H9 (cell line): ENCODE results near the gene DMRTC2. TPM values are rescaled to one million over a fixed set of nuclear protein-coding genes. Genes with fewer than 3 reads are reported as not detected.

Experiments used
- DNase-seq: peaks from one replicate; pipeline ENCODE4 v3.0.0-alpha.2; 2017
- H2AFZ ChIP-seq: one replicate; pipeline ENCODE4 v1.6.1; 2013; ENCODE audit warnings: mild to moderate bottlenecking, low read length, control low read depth, moderate library complexity
- H2AK5ac ChIP-seq: 2 replicates; pipeline ENCODE4 v1.6.1; 2013; ENCODE audit warnings: low read length, control low read depth, mixed read lengths; ENCODE audit not compliant: insufficient read length
- H2BK120ac ChIP-seq: one replicate; pipeline ENCODE4 v1.6.1; 2013; ENCODE audit warnings: low read depth, mild to moderate bottlenecking, low read length, control low read depth, inconsistent platforms; ENCODE audit not compliant: poor library complexity, severe bottlenecking
- H2BK12ac ChIP-seq: 2 replicates; pipeline ENCODE4 v1.6.1; 2013; ENCODE audit warnings: low read length, control low read depth, mixed read lengths, low read depth; ENCODE audit not compliant: insufficient read length
- H2BK15ac ChIP-seq: 2 replicates; pipeline ENCODE4 v1.6.1; 2013; ENCODE audit warnings: low read depth, low read length, control low read depth
- H2BK20ac ChIP-seq: one replicate; pipeline ENCODE4 v1.6.1; 2013; ENCODE audit warnings: low read depth, mild to moderate bottlenecking, low read length, control low read depth, inconsistent platforms; ENCODE audit not compliant: poor library complexity, severe bottlenecking
- H2BK5ac ChIP-seq: 2 replicates; pipeline ENCODE4 v1.6.1; 2013; ENCODE audit warnings: low read length, control low read depth, mixed read lengths; ENCODE audit not compliant: insufficient read length
- H3K14ac ChIP-seq: 2 replicates; pipeline ENCODE4 v1.6.1; 2013; ENCODE audit warnings: low read length, control low read depth; ENCODE audit not compliant: insufficient read depth
- H3K18ac ChIP-seq: 2 replicates; pipeline ENCODE4 v1.6.1; 2013; ENCODE audit warnings: low read depth, mild to moderate bottlenecking, mixed read lengths, low read length, control low read depth; ENCODE audit not compliant: insufficient read length
- H3K23ac ChIP-seq: 2 replicates; pipeline ENCODE4 v1.6.1; 2013; ENCODE audit warnings: low read length, control low read depth, mixed read lengths, low read depth; ENCODE audit not compliant: insufficient read length
- H3K23me2 ChIP-seq: 2 replicates; pipeline ENCODE4 v1.6.1; 2013; ENCODE audit warnings: low read depth, mild to moderate bottlenecking, mixed read lengths, low read length, control low read depth; ENCODE audit not compliant: insufficient read length, poor library complexity, severe bottlenecking
- H3K27ac ChIP-seq: 2 replicates; pipeline ENCODE4 v1.5.1; 2013; ENCODE audit warnings: low read length, control low read depth, mixed read lengths, low read depth; ENCODE audit not compliant: insufficient read length
- H3K27me3 ChIP-seq: 2 replicates; pipeline ENCODE4 v1.6.1; 2013; ENCODE audit warnings: low read length, control low read depth, inconsistent platforms; ENCODE audit not compliant: insufficient read depth
- H3K4ac ChIP-seq: 2 replicates; pipeline ENCODE4 v1.6.1; 2013; ENCODE audit warnings: low read depth, mild to moderate bottlenecking, control low read depth, inconsistent platforms, low read length, moderate library complexity
- H3K4me1 ChIP-seq: 2 replicates; pipeline ENCODE4 v1.6.1; 2013; ENCODE audit warnings: low read length, control low read depth, inconsistent platforms; ENCODE audit not compliant: insufficient read depth
- H3K4me2 ChIP-seq: 2 replicates; pipeline ENCODE4 v1.6.1; 2013; ENCODE audit warnings: low read length, control low read depth, mixed read lengths; ENCODE audit not compliant: insufficient read length, insufficient read depth
- H3K56ac ChIP-seq: 2 replicates; pipeline ENCODE4 v1.6.1; 2013; ENCODE audit warnings: low read depth, mild to moderate bottlenecking, mixed read lengths, low read length, control low read depth; ENCODE audit not compliant: insufficient read length
- H3K79me1 ChIP-seq: 2 replicates; pipeline ENCODE4 v1.6.1; 2013; ENCODE audit warnings: low read depth, mild to moderate bottlenecking, moderate library complexity, low read length, control low read depth, inconsistent platforms; ENCODE audit not compliant: insufficient read depth, poor library complexity, severe bottlenecking
- H3K79me2 ChIP-seq: 2 replicates; pipeline ENCODE4 v1.6.1; 2013; ENCODE audit warnings: low read length, control low read depth, inconsistent platforms; ENCODE audit not compliant: insufficient read depth
- H3K9ac ChIP-seq: 2 replicates; pipeline ENCODE4 v1.6.1; 2013; ENCODE audit warnings: low read length, control low read depth, mixed read lengths; ENCODE audit not compliant: insufficient read length; ENCODE audit errors: extremely low read depth
- H3K9me3 ChIP-seq: one replicate; pipeline ENCODE4 v1.6.1; 2013; ENCODE audit warnings: low read depth, low read length, inconsistent platforms; ENCODE audit not compliant: control insufficient read depth
- H3T11ph ChIP-seq: one replicate; pipeline ENCODE4 v1.6.1; 2013; ENCODE audit warnings: mild to moderate bottlenecking, low read length, control low read depth, inconsistent platforms
- H4K20me1 ChIP-seq: one replicate; pipeline ENCODE4 v1.6.1; 2013; ENCODE audit not compliant: control insufficient read depth, insufficient read length, insufficient read depth
- H4K5ac ChIP-seq: 2 replicates; pipeline ENCODE4 v1.6.1; 2013; ENCODE audit warnings: low read depth, mild to moderate bottlenecking, mixed read lengths, low read length, control low read depth; ENCODE audit not compliant: insufficient read length
- H4K8ac ChIP-seq: replicated peaks from 2 replicates; pipeline ENCODE4 v1.6.1; 2013; ENCODE audit warnings: low read length, control low read depth, mixed read lengths, low read depth; ENCODE audit not compliant: insufficient read length
- H4K91ac ChIP-seq: 2 replicates; pipeline ENCODE4 v1.6.1; 2013; ENCODE audit warnings: low read depth, mild to moderate bottlenecking, moderate library complexity, mixed read lengths, low read length, control low read depth; ENCODE audit not compliant: insufficient read length
- H3K27ac Mint-ChIP-seq, 3 experiments: 2 replicates in 2 of 3; 3 replicates in 1 of 3; pipeline ENCODE4 v1.8.0; 2020 to 2021; ENCODE audit warnings: mixed read lengths in 3 of 3, mild to moderate bottlenecking in 1 of 3, moderate library complexity in 1 of 3
- H3K27me3 Mint-ChIP-seq: 2 replicates; pipeline ENCODE4 v1.8.0; 2021; ENCODE audit warnings: low read depth, mild to moderate bottlenecking, moderate library complexity, mixed read lengths
- H3K36me3 Mint-ChIP-seq, 3 experiments: 2 replicates in 2 of 3; 3 replicates in 1 of 3; pipeline ENCODE4 v1.8.0; 2020 to 2021; ENCODE audit warnings: low read depth in 3 of 3, mixed read lengths in 3 of 3; ENCODE audit not compliant: insufficient read depth in 1 of 3
- H3K4me1 Mint-ChIP-seq, 2 experiments: 2 replicates each; pipeline ENCODE4 v1.8.0; 2020; ENCODE audit warnings: mixed read lengths in 2 of 2
- H3K4me3 Mint-ChIP-seq, 2 experiments: 2 replicates in 1 of 2; 3 replicates in 1 of 2; pipeline ENCODE4 v1.8.0; 2020 to 2021; ENCODE audit warnings: mild to moderate bottlenecking in 2 of 2, mixed read lengths in 2 of 2, moderate library complexity in 1 of 2
- H3K9me3 Mint-ChIP-seq, 2 experiments: 2 replicates in 1 of 2; 3 replicates in 1 of 2; pipeline ENCODE4 v1.8.0; 2020; ENCODE audit warnings: mild to moderate bottlenecking in 2 of 2, mixed read lengths in 2 of 2, moderate library complexity in 1 of 2
- CTCF ChIP-seq: fragments of 200-600 bp; sonication (generic); conservative IDR thresholded peaks from 3 replicates; pipeline ENCODE4 v1.8.0; 2021; ENCODE audit warnings: antibody characterized with exemption, mild to moderate bottlenecking
- WGBS: extraction: QIAGEN DNeasy Blood & Tissue Kit; methylation state at CpG from one replicate; pipeline ENCODE4 v1.1.7; 2013; ENCODE audit warnings: missing lambda C conversion rate, low lambda C conversion rate, mixed read lengths; ENCODE audit not compliant: insufficient read length; ENCODE audit errors: extremely low coverage; 5-methylcytosine and 5-hydroxymethylcytosine counted together
- total RNA-seq: library from RNA; stranded (reverse); gene quantifications from 2 replicates; pipeline ENCODE4 v1.2.1, GENCODE V29; 2021

Gene DMRTC2
- total RNA-seq, 1 experiment from 2014 or later, result not detected

DNA sequence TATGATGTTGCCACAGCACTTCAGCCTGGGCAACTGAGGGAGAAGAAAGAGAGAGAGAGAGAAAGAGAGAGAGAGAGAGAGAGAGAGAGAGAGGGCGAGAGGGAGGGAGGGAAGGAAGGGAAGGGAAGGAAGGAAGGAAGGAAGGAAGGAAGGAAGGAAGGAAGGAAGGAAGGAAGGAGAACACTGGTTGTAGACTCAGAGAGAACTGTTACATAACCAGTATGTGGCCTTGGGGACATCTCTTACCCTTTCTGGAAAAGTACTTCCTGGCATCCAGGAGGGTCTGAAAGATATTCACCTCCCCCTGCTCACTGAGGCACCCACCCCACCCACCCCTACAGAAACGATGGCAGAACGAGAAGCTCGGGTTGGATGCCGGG, 35.5 kb downstream of the DMRTC2 start:
- Histone ChIP-seq H3K23ac (no peak overlapping the region), H2AFZ (no peak overlapping the region), H3K56ac (no peak overlapping the region), H2BK15ac (no peak overlapping the region), H3K23me2 (peaks cover 20% of the 10 kb centered on the region), H3K79me2 (no peaks in the 10 kb centered on the region), H4K20me1 (no peaks in the 10 kb centered on the region), H2BK20ac (no peak overlapping the region), H2BK120ac (no peak overlapping the region), H2BK12ac (no peak overlapping the region), H3K27me3 (no peaks in the 10 kb centered on the region; the same call in 1 of the 2 replicates), H3K27ac (no peak overlapping the region), H3K9me3 (no peaks in the 10 kb centered on the region), H2BK5ac (no peak overlapping the region), H4K91ac (no peak overlapping the region), H3K14ac (no peak overlapping the region), H3T11ph (no peak overlapping the region), H3K79me1 (no peaks in the 10 kb centered on the region), H3K4ac (no peak overlapping the region), H4K8ac (no peak overlapping the region), H3K4me1 (no peaks in the 10 kb centered on the region), H3K9ac (no peak overlapping the region), H4K5ac (no peak overlapping the region), H3K4me2 (no peak overlapping the region), H2AK5ac (no peak overlapping the region), H3K18ac (no peak overlapping the region)
- Mint-ChIP-seq H3K4me3 (no peak overlapping the region), H3K36me3 (no peaks in the 10 kb centered on the region; a peak in 1 of 7 replicates), H3K27ac (no peak overlapping the region), H3K27me3 (peaks cover 48% of the 10 kb centered on the region), H3K4me1 (peaks cover 11 to 33% of the 10 kb centered on the region in 2 experiments), H3K9me3 (no peaks in the 10 kb centered on the region)
- DNase-seq, result no peak
- no peak for TF ChIP-seq CTCF
- WGBS, result no CpG with 5 or more reads among the region's 5 CpGs
